GOT3 (cell line): ENCODE results near the gene CCSER1.
"Not testable (repeated sequence)": the region's sequence is repeated elsewhere in the genome, so short reads cannot be mapped to it uniquely, and the experiment has no call there.

Experiments used
- DNase-seq: peaks from one replicate; lab custom pipeline; 2025; ENCODE audit warnings: mixed read lengths; lab: John Stamatoyannopoulos, UW

CCSER1 gene

DNA sequence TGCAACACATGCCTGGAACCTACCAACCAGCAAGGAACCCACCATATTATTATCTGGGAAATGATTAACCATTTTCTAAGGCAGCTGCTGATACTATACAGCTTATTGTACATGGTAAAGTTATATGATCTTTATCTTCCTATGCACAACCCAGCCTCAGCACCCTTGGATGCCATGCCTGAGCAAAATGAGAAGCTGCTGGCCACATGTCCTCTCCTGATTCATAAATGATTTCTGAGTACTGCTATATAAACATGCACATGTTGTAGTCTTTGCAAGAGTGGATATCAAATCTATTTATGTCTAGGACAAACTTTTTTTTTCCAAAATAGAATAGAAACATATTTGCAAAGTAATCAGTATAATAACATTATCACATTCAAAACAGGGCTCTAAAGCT, 1043.6 kb downstream of the CCSER1 start:
- no peak for DNase-seq

DNA sequence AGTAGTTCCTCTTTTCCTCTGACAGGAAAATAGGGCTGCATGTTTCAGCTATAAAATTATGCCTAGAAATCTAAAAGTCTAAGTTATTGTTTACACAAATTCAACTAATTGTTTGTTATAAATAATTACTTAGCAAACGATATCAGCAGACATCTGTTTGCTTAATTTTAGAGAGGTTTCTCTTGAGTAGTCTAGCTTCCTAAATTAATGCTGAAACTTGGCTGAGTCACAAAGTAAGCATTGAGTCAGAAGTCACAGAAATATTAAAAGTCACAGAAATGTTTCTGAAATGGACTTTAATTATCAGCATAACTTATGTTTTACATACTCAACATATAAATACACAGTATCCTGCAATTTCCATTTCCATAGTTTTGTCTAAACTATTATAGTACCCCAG, 1044.0 kb downstream of the CCSER1 start:
- DNase-seq = no peak

DNA sequence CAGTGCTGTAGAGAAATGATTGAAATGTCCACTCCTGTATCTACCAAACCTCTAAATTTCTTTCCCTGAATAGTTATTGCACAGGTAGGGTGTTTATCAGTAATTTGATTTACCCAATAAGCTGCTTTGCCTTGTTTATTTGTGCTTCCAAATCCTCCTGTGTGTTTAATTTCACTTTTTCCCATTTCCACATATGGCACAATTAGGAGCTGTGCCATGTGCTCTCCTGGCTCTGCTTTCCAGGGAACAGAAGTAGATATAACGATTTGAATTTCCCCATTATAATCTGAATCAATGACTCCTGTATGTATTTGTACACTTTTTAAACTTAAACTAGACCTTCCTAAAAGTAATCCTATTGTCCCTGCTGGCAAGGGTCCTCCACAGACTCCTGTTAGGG, 1057.9 kb downstream of the CCSER1 start:
- not testable (repeated sequence) for DNase-seq

DNA sequence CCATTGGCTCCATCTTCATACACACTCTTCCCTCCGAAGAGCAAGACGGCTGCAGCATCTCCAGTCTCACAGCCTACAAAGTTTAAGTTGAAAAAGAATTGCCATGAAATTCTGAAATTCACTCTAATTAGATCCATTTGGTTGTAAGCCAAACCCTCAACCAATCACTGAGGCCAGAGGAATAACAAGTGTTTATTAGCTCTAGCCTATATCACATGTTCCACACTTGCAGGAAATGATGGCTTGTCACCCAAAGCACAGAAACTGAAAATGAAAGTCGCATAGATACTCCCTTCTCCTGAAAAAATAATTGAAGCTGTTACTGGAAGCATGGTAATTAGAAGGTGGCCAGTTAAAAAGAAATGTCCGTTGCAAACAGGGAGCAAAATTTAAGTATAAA, 1071.8 kb downstream of the CCSER1 start:
- no peak for DNase-seq

DNA sequence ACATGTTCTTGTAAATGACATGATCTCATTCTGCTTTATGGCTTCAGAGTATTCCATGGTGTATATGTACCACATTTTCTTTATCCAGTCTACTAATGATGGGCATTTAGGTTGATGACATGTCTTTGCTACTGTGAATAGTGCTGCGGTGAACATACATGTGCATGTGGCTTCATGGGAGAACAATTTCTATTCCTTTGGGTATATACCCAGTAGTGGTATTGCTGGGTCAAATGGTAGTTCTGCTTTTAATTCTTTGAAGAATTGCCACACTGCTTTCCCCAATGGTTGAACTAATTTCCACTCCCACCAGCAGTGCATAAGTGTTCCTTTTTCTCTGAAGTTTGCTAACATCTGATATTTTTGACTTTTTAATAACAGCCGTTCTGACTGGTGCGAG, 1080.3 kb downstream of the CCSER1 start:
- DNase-seq = no peak

DNA sequence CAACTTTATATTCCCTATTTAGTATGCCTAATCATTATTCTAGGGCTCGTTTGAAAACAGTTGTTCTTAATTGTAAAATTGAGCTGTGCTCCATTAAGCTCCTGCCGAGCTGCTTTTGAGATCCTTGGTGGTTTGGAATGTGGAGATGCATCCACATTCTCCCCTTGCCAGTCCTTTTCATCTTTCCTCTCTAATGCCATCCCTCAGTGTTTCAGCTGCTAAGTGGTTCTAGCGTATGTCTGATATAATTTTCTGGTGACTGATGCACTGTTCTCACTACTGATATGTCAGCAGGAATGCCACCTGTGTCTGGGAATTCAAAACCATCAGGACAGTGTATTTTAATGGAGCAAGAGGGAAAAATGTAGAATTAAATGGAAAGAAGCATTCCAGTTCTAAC, 1085.0 kb downstream of the CCSER1 start:
- DNase-seq = no peak

DNA sequence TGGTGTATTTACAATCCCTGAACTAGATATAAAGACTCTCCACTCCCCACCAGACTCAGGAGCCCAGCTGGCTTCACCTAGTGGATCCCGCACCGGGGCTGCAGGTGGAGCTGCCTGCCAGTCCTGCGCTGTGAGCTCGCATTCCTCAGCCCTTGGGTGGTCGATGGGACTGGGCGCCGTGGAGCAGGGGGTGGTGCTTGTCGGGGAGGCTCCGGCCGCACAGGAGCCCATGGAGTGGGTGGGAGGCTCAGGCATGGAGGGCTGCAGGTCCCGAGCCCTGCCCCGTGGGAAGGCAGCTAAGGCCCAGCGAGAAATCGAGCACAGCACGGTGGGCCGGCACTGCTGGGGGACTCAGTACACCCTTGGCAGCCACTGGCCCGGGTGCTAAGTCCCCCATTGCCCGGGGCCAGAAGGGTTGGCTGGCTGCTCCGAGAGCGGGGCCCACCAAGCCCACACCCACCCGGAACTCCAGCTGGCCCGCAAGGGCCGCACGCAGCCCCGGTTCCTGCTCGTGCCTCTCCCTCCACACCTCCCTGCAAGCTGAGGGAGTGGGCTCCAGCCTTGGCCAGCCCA, 1090.7 kb downstream of the CCSER1 start:
- DNase-seq = not testable (repeated sequence)

DNA sequence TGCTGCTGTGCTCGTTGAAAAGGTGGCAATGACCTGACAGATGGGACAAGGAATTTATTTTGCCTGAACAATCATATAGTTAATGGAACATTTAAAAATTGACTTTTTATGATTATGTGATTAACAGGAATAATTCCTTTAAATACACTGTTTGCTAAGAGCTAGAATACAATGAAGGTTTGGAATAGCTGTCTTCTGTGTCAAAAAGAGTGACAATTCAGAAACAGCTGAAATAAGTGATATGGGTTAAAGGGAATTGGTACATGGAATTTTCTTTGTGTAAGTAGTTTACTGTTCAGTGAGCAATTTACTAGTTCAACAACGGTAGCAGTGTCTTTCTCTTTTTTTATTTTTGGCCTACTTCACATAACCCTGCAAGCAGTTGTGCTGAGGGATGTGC, 1093.1 kb downstream of the CCSER1 start:
- DNase-seq = no peak

DNA sequence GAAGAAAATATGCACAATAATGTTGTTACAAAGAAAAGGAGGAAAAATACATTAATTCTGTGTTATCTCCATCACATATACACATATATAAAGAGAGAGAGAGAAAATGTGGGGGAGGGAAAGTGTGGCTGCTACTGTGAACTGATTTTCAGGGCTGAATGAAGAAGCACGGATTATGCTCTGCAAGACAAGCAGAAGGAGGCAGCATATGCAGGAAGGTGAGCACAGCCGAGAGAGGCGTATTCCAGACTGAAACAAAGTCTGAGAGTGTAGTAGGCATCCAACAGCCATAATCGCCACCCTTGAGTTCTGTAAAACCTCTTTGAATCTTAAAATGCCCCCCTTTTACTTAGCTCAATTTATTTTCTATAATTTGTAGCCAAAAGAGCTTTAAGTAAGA, 1094.8 kb downstream of the CCSER1 start:
- DNase-seq = no peak

DNA sequence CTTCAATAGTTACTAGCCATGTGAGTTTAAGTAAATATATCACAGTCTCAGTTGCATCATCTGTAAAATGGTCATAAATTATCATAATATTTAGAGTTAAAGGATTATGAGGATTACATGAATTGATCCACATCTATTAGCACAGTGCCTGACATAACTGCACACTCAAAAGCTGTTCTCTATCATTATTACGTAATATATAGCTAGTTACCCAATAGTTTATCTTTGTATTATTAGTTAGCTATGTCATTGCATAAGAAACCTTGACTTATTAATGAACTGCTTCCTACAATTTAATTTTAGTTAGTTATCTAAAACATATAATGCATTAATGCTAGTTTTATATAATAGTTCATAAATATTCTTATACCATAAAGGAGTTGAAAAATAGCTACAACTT, 1099.7 kb downstream of the CCSER1 start:
- no peak for DNase-seq

DNA sequence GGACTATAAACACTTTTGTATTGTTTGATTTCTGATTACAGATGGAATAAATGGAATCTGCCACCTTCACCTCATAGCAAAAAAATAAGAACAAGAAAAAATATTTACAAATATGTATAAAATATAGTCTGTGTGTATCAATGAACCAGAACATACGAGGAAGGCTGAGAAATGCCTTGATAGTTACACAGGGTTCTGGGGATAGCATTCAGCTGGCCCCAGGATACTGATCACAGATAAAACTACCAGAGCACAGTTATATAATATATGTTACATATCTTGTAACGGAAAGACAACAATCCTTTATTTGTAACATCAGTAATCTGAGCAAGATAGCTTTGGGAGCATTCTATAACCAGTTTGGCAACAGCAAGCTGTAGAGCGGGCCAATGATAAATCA, 1101.5 kb downstream of the CCSER1 start:
- DNase-seq = no peak

DNA sequence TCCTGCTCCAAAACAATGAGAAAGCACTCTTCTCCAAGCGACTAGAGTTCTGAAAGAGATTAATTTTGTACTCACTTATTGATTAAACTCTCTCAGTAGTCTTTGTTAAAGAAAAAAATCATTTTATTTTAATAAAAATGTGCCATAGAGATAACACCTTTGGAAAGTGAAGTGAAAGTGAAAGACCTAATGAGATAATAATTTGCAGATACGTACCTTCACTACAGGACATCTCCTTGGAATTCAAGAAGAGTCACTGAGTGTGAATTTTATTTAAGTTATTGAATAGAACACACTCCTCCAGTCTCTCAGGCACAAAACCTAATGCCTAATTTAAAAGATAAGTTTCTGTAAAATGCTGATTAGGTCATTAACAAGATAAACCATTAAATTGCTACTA, 1106.0 kb downstream of the CCSER1 start:
- no peak for DNase-seq

DNA sequence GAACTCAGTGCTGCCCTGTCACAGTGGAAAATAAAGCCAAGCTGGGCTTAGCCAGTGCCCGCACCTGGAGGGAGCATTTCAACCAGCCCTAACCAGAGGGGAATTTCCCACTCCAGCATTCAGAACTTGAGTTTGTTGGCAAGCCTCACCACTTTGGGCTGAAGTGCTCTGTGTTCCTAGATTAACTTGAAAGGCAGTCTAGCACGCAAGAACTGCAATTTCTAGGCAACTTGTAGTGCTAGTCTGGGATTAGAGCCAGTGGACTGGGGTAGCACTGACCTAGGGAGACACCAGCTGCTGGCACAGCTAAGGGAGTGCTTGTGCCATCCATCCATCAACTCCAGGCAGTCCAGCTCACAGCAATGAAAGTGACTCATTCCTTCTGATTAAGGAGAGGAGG, 1115.9 kb downstream of the CCSER1 start:
- no peak for DNase-seq

DNA sequence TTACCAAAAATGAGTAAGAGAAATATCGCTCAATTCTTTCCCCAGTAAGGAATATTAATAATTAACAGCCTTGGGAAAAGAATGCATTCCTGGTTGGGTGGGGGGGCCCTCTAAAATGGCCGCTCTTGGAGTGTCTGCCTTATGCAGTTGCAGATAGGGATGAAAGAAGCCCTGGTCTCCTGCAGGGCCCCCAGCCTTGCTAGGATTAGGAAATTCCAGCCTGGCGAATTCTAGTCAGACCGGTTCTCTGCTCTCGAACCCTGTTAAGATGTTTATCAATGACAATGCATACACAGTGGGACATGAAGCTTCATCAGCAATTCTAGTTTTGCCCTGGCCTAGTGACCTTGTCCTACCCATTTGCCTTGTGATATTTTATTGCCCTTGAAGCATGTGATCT, 1128.8 kb downstream of the CCSER1 start:
- no peak for DNase-seq

DNA sequence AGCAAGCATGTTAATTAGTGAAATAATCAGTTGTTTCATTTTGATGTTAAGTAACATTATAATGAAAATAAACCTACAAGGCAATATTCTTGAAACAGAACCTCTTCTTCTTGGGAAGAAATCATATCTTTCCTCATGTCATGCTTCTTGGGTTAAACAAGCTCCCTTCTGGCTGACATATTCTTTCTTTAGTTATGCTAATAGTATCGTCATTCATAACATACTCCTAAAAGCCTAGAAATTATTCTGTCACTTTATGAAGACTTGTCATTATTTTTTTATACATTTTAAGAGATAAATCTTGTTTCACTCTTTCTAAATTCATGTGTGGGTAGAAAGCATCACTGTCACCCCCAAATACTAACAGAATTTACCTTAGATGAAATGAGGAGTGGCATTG, 1129.6 kb downstream of the CCSER1 start:
- DNase-seq = no peak

DNA sequence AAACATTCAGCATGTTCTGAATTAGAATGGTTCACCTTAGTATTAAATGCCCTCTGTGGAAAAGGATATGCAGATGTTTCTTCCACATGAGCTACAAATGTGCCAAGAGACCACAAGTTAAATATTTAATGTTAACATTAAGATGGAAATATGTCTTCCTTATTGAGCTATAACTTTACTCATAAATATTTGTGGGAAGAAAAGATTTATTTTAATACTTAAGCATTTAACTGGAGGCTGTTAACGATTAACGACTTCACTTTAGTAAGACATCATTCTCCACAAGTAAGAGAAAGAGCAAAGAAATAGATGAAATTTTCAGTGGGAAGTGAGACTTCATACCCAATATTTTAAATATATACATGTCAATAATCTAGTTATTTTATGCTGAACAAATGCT, 1130.5 kb downstream of the CCSER1 start:
- no peak for DNase-seq

DNA sequence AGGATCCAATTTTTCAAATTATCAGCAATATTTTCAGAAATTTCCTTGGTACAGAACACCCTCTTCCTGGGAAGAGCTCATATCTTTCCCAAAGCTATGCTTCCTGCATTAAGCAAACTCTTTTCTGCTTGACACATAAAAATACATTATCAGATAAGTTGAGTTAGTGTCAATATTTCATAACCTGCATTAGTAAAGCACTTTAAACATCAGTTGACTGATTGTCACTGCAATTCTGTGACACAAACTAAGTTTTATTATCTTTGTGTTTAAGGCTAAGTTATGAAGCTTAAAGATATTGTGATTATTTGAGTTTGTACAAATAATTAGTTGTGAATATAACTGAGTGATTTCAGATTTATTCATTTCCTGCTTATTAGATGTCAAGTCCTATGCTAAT, 1131.1 kb downstream of the CCSER1 start:
- DNase-seq = no peak

DNA sequence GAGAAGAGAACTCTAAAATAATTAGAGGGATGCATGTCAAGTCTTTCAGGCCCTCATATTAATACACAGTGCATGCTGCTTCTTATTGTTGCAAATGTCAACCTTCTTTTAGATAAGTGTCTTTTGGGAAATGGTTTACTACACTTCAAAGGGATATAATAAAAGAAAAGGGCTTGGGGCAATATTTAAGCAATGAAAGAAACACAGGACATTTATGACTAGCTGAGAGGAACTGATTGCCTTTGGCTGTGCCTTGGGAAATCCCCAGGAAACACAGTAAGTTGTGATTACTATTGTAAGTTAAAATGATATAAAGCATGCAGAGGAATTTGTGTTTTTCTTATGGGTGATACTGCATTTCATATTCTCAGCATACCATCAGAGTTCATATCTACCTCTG, 1140.3 kb downstream of the CCSER1 start:
- no peak for DNase-seq

DNA sequence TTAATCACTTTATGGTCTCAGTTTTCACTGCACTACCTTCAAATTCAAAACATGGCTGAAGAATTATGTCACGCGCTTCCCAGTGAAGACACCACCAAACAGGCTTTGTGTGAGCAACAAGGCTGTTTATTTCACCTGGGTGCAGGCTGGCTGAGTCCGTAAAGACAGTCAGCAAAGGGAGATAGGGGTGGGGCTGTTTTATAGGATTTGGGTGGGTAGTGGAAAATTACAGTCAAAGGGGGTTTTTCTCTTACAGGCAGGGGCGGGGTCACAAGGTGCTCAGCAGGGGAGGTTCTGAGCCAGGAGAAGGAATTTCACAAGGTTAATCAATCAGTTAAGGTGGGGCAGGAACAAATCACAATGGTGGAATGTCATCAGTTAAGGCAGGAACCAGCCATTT, 1141.3 kb downstream of the CCSER1 start:
- DNase-seq = not testable (repeated sequence)

DNA sequence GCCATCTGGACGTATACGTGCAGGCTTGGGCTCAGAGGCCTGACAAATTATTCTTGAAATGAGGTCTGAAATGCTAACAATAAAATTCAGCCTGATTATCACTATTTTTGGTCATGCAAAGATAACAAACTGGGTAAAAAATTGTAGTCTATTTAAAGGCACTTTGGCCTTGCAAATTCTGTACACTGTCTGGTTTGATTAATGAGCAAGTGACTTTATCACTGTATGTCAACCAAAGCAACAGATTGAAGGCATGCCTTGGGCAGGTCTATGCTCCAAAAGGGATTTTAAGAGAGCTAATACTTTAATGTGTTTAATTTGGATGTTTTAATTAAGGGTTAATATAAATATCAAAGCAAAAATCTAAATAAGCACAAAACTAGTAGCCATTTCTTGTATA, 1141.7 kb downstream of the CCSER1 start:
- DNase-seq = no peak

DNA sequence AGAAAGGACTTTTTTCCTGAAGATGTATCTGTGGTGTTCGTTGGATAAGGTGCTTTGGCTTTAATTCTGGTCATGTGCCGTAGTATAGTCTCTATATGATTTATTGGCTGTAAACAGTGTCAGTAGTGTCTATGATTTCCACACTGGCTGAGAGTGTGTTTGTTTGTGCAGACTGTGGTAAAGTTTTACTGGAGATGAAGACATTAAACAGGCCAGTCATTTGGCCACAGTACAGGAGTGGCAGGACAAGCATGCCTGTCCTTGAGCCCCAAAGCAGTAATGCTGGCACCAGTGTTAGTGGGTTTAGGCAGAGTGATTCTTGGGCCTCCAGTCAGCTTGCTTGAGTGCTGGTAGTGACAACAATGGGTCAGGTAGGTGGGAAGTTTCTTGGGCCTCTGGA, 1152.7 kb downstream of the CCSER1 start:
- no peak for DNase-seq

DNA sequence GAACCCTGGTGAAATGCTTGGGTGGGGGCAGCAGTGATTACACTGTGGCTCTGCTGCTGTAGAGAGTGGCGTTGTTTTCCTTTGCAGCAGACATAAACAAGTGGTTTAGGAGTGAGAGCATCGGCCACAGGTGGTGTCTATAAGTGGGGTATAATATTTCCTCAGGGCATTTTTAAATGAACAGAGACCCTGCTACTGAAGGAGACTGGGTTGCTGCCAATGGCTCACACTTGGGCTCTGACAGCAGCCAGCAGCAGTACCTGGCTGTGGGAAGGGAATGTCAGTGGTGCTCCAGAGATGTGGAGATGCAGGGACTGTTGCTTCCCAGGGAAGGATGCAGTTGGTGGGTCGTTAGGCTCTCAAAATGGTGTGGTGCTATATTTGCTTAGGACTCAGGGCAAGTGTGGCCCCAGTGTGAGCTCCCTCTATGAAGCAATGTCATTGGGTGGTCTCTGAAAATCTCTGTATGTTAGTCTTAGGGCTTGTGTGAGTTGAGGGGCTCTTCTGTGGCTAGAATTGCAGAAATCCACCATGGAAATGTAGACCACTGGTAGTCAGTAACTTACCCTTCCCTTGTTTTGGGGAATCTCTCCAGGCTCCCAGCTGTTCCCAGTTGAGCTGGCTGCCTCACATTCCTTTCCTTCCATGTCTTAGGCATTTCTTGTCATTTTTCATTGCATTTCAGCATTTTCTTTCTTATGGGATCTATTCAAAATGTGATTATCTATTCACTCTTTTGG, 1153.5 kb downstream of the CCSER1 start:
- DNase-seq = no peak

DNA sequence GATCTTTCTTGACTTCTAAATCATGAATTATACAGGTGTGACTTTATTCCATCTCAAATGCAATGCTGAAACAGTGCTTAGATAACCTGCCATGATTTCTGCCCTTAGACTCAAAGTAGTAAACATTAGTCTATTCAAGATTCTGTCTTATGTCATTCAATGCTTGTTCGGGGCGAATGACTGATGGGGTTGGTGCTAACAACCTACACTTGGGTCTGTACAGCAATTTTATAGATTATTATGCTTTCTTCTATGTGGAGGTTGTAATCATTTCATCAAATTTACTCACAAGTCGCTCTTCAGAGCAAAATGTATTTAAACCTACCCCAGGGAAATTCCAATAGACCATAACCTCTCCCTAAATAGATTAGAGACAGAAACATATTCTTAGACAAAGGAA, 1155.0 kb downstream of the CCSER1 start:
- DNase-seq = no peak

DNA sequence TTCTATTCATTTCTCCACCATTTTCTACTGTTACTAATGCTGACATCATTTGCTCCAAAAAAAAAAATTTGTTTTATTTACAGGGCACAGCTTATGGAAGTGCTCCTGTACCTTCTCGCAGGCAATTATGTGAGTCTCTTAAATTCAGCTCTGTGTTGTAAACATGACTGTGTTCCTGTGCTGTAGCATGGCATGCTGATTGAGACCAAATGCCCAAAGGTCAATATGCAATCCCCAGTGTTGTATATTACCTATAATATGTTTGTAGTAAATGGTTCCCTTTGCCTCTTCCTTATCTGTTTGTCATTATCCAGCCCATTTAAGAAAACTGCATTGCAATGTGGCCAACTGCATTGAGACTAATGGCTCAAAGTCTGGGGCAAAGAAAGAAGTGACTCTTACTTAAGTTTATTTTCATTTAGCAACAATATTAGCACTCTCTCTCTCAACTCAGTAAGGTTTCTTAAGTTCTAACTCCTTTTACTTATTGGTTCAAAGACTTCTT, 1156.6 kb downstream of the CCSER1 start:
- DNase-seq = no peak
